ENCODE measurements around the gene SLC27A1. TPM values are rescaled to one million over a fixed set of nuclear protein-coding genes. Genes with fewer than 3 reads are reported as not detected.

Gene SLC27A1
- total and polyA plus RNA-seq, 10 of the 15 experiments (the other 5 are each of a cell fraction or from before 2014, with no cell fraction given), result 0.11 to 2.3 (median 1.2) TPM

DNA sequence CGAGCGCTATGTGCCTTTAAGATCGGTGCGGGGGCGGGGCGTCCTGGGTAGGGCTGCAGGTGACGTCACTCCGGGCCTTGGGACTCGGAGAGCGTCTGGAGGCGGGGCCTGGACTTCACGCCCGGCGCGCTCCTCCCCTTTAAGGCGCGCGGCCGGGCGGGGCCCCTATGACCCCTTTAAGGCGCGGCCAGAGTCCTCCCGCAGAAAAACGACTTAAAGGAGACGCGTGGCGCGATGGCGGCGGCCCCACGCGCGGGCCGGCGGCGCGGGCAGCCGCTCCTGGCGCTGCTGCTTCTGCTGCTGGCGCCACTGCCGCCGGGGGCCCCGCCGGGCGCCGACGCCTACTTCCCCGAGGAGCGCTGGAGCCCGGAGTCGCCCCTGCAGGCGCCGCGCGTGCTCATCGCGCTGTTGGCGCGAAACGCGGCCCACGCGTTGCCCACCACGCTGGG is 85.2 kb downstream of the SLC27A1 start, which contains the start of gene COLGALT1 (continued):
- TF ChIP-seq ZNF274 (IDR thresholded peaks at IDR 0.05; ENCODE audit: insufficient read depth, insufficient read length) (no peak), TCF3 (IDR thresholded peaks at IDR 0.05; ENCODE audit: borderline replicate concordance, insufficient read depth, low read depth, low read length) (no peak), CEBPZ (IDR thresholded peaks at IDR 0.05; ENCODE audit: low read depth, low read length) (no peak), HDAC6 (IDR thresholded peaks at IDR 0.05; ENCODE audit: unreplicated experiment) (no peak), PBX3 (IDR thresholded peaks at IDR 0.05; ENCODE audit: insufficient replicate concordance, low read depth, low read length) (no peak), YBX1 (IDR thresholded peaks at IDR 0.05) (no peak), NR2F1 (conservative IDR thresholded peaks at IDR 0.05) (peak; percentile 91), ETV6 (conservative IDR thresholded peaks at IDR 0.05 in 1 of 2, IDR thresholded peaks at IDR 0.05 in 1 of 2; ENCODE audit: borderline replicate concordance in 1 of 2, low read depth in 1 of 2) (no peak), NR2C1 (IDR thresholded peaks at IDR 0.05) (peak; percentile 55), CREM (IDR thresholded peaks at IDR 0.05; ENCODE audit: low read depth) (peak; percentile 85), ASH2L (IDR thresholded peaks at IDR 0.05; ENCODE audit: borderline replicate concordance, low read depth) (no peak), CBX3 (IDR thresholded peaks at IDR 0.05; ENCODE audit: borderline replicate concordance, low read depth) (no peak), GABPA (IDR thresholded peaks at IDR 0.05; ENCODE audit: low read depth) (no peak), MAX (IDR thresholded peaks at IDR 0.05; ENCODE audit: low read depth, low read length) (peak; percentile 32; the same call in 1 of the 2 replicates), RAD21 (IDR thresholded peaks at IDR 0.05; ENCODE audit: insufficient read depth, low read depth, low read length) (no peak)
- TF ChIP-seq, protein P1, sequence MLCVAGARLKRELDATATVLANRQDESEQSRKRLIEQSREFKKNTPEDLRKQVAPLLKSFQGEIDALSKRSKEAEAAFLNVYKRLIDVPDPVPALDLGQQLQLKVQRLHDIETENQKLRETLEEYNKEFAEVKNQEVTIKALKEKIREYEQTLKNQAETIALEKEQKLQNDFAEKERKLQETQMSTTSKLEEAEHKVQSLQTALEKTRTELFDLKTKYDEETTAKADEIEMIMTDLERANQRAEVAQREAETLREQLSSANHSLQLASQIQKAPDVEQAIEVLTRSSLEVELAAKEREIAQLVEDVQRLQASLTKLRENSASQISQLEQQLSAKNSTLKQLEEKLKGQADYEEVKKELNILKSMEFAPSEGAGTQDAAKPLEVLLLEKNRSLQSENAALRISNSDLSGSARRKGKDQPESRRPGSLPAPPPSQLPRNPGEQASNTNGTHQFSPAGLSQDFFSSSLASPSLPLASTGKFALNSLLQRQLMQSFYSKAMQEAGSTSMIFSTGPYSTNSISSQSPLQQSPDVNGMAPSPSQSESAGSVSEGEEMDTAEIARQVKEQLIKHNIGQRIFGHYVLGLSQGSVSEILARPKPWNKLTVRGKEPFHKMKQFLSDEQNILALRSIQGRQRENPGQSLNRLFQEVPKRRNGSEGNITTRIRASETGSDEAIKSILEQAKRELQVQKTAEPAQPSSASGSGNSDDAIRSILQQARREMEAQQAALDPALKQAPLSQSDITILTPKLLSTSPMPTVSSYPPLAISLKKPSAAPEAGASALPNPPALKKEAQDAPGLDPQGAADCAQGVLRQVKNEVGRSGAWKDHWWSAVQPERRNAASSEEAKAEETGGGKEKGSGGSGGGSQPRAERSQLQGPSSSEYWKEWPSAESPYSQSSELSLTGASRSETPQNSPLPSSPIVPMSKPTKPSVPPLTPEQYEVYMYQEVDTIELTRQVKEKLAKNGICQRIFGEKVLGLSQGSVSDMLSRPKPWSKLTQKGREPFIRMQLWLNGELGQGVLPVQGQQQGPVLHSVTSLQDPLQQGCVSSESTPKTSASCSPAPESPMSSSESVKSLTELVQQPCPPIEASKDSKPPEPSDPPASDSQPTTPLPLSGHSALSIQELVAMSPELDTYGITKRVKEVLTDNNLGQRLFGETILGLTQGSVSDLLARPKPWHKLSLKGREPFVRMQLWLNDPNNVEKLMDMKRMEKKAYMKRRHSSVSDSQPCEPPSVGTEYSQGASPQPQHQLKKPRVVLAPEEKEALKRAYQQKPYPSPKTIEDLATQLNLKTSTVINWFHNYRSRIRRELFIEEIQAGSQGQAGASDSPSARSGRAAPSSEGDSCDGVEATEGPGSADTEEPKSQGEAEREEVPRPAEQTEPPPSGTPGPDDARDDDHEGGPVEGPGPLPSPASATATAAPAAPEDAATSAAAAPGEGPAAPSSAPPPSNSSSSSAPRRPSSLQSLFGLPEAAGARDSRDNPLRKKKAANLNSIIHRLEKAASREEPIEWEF (IDR thresholded peaks at IDR 0.05; ENCODE audit: insufficient replicate concordance, low read depth, low read length), result no peak
- TF ChIP-seq, protein P2, sequence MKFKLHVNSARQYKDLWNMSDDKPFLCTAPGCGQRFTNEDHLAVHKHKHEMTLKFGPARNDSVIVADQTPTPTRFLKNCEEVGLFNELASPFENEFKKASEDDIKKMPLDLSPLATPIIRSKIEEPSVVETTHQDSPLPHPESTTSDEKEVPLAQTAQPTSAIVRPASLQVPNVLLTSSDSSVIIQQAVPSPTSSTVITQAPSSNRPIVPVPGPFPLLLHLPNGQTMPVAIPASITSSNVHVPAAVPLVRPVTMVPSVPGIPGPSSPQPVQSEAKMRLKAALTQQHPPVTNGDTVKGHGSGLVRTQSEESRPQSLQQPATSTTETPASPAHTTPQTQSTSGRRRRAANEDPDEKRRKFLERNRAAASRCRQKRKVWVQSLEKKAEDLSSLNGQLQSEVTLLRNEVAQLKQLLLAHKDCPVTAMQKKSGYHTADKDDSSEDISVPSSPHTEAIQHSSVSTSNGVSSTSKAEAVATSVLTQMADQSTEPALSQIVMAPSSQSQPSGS (IDR thresholded peaks at IDR 0.05; ENCODE audit: low read length), result peak; percentile 56; the same call in 1 of the 2 replicates
- TF ChIP-seq, protein P3, sequence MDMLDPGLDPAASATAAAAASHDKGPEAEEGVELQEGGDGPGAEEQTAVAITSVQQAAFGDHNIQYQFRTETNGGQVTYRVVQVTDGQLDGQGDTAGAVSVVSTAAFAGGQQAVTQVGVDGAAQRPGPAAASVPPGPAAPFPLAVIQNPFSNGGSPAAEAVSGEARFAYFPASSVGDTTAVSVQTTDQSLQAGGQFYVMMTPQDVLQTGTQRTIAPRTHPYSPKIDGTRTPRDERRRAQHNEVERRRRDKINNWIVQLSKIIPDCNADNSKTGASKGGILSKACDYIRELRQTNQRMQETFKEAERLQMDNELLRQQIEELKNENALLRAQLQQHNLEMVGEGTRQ (IDR thresholded peaks at IDR 0.05; ENCODE audit: borderline replicate concordance, low read depth, low read length), result no peak
